Measurements from ENCODE around the gene ATP5MK. TPM values are rescaled to one million over a fixed set of nuclear protein-coding genes. Genes with fewer than 3 reads are reported as not detected.

Gene ATP5MK
- polyA plus RNA-seq, 1 donor (not counting 4 experiments of a cell fraction or from before 2014, with no cell fraction given): 745 TPM

DNA sequence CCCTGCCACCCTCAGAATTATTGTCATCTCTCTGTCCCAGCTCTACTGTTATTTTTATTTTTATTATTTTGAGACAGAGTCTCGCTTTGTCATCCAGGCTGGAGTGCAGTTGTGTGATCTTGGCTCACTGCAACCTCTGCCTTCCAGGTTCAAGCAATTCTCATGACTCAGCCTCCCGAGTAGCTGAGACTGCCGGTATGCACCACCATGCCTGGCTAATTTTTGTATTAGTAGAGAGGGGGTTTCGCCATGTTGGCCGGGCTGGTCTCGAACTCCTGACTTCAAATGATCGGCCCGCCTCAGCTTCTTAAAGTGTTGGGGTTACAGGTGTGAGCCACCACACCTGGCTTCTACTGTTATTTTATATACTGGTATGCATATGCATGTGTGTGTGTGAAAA lies 44.9 kb upstream of the ATP5MK start:
- H3K27ac ChIP-seq (ENCODE audit: control insufficient read depth, insufficient read depth, low read length): no peak overlapping the region
- H2AFZ ChIP-seq (ENCODE audit: control insufficient read depth, low read length): no peak overlapping the region
- H3K27me3 ChIP-seq (ENCODE audit: control insufficient read depth, extremely low read depth, insufficient read depth, low read length): no peaks in the 10 kb centered on the region
- no peaks in the 10 kb centered on the region for H3K4me1 ChIP-seq (ENCODE audit: control insufficient read depth, extremely low read depth, insufficient read depth, low read length)
- H3K4me2 ChIP-seq (ENCODE audit: control insufficient read depth, extremely low read depth, insufficient read depth, low read depth, low read length): no peak overlapping the region
- no peaks in the 10 kb centered on the region for H4K20me1 ChIP-seq (ENCODE audit: control insufficient read depth, extremely low read depth, insufficient read depth, low read length)
- H3K9me1 ChIP-seq (ENCODE audit: control insufficient read depth, extremely low read depth, insufficient read depth, low read length): no peaks in the 10 kb centered on the region
- dilution Hi-C loops (cut with MboI; ENCODE audit: extremely low pct_ligation_motif_present, low sequenced_read_pairs): no loop called here
- TF ChIP-seq, protein P1, sequence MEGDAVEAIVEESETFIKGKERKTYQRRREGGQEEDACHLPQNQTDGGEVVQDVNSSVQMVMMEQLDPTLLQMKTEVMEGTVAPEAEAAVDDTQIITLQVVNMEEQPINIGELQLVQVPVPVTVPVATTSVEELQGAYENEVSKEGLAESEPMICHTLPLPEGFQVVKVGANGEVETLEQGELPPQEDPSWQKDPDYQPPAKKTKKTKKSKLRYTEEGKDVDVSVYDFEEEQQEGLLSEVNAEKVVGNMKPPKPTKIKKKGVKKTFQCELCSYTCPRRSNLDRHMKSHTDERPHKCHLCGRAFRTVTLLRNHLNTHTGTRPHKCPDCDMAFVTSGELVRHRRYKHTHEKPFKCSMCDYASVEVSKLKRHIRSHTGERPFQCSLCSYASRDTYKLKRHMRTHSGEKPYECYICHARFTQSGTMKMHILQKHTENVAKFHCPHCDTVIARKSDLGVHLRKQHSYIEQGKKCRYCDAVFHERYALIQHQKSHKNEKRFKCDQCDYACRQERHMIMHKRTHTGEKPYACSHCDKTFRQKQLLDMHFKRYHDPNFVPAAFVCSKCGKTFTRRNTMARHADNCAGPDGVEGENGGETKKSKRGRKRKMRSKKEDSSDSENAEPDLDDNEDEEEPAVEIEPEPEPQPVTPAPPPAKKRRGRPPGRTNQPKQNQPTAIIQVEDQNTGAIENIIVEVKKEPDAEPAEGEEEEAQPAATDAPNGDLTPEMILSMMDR (optimal IDR thresholded peaks at IDR 0.05 in 1 of 3, IDR thresholded peaks at IDR 0.05 in 1 of 3, conservative IDR thresholded peaks at IDR 0.05 in 1 of 3; ENCODE audit: extremely low read depth in 1 of 3, insufficient read depth in 2 of 3, low read length in 3 of 3): no peak
- no peak for TF ChIP-seq EZH2 (IDR thresholded peaks at IDR 0.05; ENCODE audit: low read length)
- H3K79me2 ChIP-seq (ENCODE audit: control insufficient read depth, insufficient read depth, low read length): no peaks in the 10 kb centered on the region
- H3K4me3 ChIP-seq (ENCODE audit: control insufficient read depth in 2 of 3, extremely low read depth in 1 of 3, insufficient read depth in 2 of 3, low read depth in 1 of 3, low read length in 3 of 3): no peak overlapping the region
- H3K9ac ChIP-seq (ENCODE audit: control insufficient read depth, extremely low read depth, insufficient read depth, low read length): no peak overlapping the region
- no peaks in the 10 kb centered on the region for H3K9me3 ChIP-seq (ENCODE audit: control insufficient read depth, low read depth, low read length)
- no peak for FAIRE-seq
- H3K36me3 ChIP-seq (ENCODE audit: control insufficient read depth in 2 of 2, extremely low read depth in 1 of 2, insufficient read depth in 2 of 2, low read length in 2 of 2): peaks cover 64 to 67% of the 10 kb centered on the region in 2 experiments
- DNase-seq (ENCODE audit: low read depth, low spot score): no peak

DNA sequence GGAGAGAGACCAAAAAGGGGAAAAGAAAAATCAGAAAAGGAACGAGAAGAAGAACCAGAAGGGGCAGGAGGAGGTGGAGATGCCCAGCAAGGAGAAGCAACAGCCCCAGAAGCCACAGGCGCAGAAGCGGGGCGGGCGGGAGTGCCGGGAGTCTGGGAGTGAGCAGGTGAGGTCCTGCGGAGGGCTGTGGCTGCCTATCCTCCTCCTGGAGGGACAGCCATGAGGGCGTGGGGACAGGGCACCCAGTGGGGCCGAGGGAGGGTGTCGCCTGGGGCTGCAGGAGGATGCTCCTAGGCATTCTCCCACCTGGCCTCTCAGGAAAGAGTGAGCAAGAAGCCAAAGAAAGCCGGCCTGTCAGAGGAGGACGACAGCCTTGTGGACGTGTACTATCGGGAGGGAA lies 44.1 kb upstream of the ATP5MK start:
- no peaks in the 10 kb centered on the region for H3K4me1 ChIP-seq (ENCODE audit: control insufficient read depth, extremely low read depth, insufficient read depth, low read length)
- no peak overlapping the region for H3K27ac ChIP-seq (ENCODE audit: control insufficient read depth, insufficient read depth, low read length)
- dilution Hi-C loops (cut with MboI; ENCODE audit: extremely low pct_ligation_motif_present, low sequenced_read_pairs): no loop called here
- H3K4me3 ChIP-seq (ENCODE audit: control insufficient read depth in 2 of 3, extremely low read depth in 1 of 3, insufficient read depth in 2 of 3, low read depth in 1 of 3, low read length in 3 of 3): no peak overlapping the region
- peaks cover 63 to 64% of the 10 kb centered on the region in 2 experiments for H3K36me3 ChIP-seq (ENCODE audit: control insufficient read depth in 2 of 2, extremely low read depth in 1 of 2, insufficient read depth in 2 of 2, low read length in 2 of 2)
- H3K27me3 ChIP-seq (ENCODE audit: control insufficient read depth, extremely low read depth, insufficient read depth, low read length): no peaks in the 10 kb centered on the region
- DNase-seq (ENCODE audit: low read depth, low spot score) (no peak), FAIRE-seq (no peak)
- no peak overlapping the region for H2AFZ ChIP-seq (ENCODE audit: control insufficient read depth, low read length)
- no peaks in the 10 kb centered on the region for H3K79me2 ChIP-seq (ENCODE audit: control insufficient read depth, insufficient read depth, low read length)
- no peaks in the 10 kb centered on the region for H3K9me1 ChIP-seq (ENCODE audit: control insufficient read depth, extremely low read depth, insufficient read depth, low read length)
- H4K20me1 ChIP-seq (ENCODE audit: control insufficient read depth, extremely low read depth, insufficient read depth, low read length): no peaks in the 10 kb centered on the region
- H3K9ac ChIP-seq (ENCODE audit: control insufficient read depth, extremely low read depth, insufficient read depth, low read length): no peak overlapping the region
- H3K9me3 ChIP-seq (ENCODE audit: control insufficient read depth, low read depth, low read length): no peaks in the 10 kb centered on the region
- H3K4me2 ChIP-seq (ENCODE audit: control insufficient read depth, extremely low read depth, insufficient read depth, low read depth, low read length): no peak overlapping the region
- no peak for TF ChIP-seq EZH2 (IDR thresholded peaks at IDR 0.05; ENCODE audit: low read length)
- TF ChIP-seq, protein P1 (optimal IDR thresholded peaks at IDR 0.05 in 1 of 3, IDR thresholded peaks at IDR 0.05 in 1 of 3, conservative IDR thresholded peaks at IDR 0.05 in 1 of 3; ENCODE audit: extremely low read depth in 1 of 3, insufficient read depth in 2 of 3, low read length in 3 of 3): no peak
